HL-60 (cell line): ENCODE results near the gene CNTN1.

ENCODE experiments used
- DNase-seq, 2 experiments: peaks; one replicate each; pipeline ENCODE4 v3.0.0-alpha.2; 2010 to 2020; ENCODE audit warnings: low read depth in 1 of 2, low spot score in 1 of 2
- H3K27ac ChIP-seq: fragments of 250-450 bp; sonication (Bioruptor Pico); replicated peaks from 2 replicates; pipeline ENCODE4 v1.5.1; 2020; ENCODE audit warnings: mild to moderate bottlenecking, moderate library complexity
- H3K27me3 ChIP-seq: fragments of 250-450 bp; sonication (Bioruptor Pico); 2 replicates; pipeline ENCODE4 v1.5.1; 2021; ENCODE audit warnings: mild to moderate bottlenecking, moderate library complexity; ENCODE audit not compliant: insufficient read depth, poor library complexity, severe bottlenecking
- H3K4me3 ChIP-seq: replicated peaks from 2 replicates; pipeline ENCODE4 v1.5.1; 2011; ENCODE audit warnings: mild to moderate bottlenecking, control low read depth, low read length; ENCODE audit not compliant: insufficient read depth
- CTCF ChIP-seq: IDR thresholded peaks from one replicate; pipeline ENCODE4 v1.5.1; 2011; ENCODE audit warnings: low read length, control low read depth, inconsistent platforms; ENCODE audit not compliant: insufficient read depth
- GABPA ChIP-seq: IDR thresholded peaks from 2 replicates; pipeline ENCODE4 v1.6.1; 2012; ENCODE audit warnings: low read depth
- POLR2AphosphoS5 ChIP-seq: IDR thresholded peaks from 2 replicates; pipeline ENCODE4 v1.6.1; 2012; ENCODE audit warnings: low read depth
- REST ChIP-seq: IDR thresholded peaks from 2 replicates; pipeline ENCODE4 v1.6.1; 2012; ENCODE audit warnings: low read depth; ENCODE audit not compliant: insufficient replicate concordance
- SPI1 ChIP-seq: IDR thresholded peaks from 2 replicates; pipeline ENCODE4 v1.6.1; 2012; ENCODE audit warnings: low read depth, mild to moderate bottlenecking, borderline replicate concordance

Gene CNTN1

GRCh38 chr12:40655451-40655850, 36.8 kb upstream of the CNTN1 start:
- H3K27ac ChIP-seq: no peak overlapping the region
- TF ChIP-seq GABPA: no peak
- no peak for DNase-seq
- no peak overlapping the region for H3K4me3 ChIP-seq
- no peaks in the 10 kb centered on the region for H3K27me3 ChIP-seq

- H3K27ac ChIP-seq: no peak overlapping the region
- no peak for DNase-seq
- TF ChIP-seq REST: no peak
- TF ChIP-seq CTCF: no peak
- TF ChIP-seq POLR2AphosphoS5: no peak
- no peak for TF ChIP-seq SPI1
- no peak for TF ChIP-seq GABPA
- peaks cover 2% of the 10 kb centered on the region for H3K27me3 ChIP-seq
- no peak overlapping the region for H3K4me3 ChIP-seq
These were observed 29.9 kb upstream of the CNTN1 start for GRCh38 chr12:40662366-40662765.

- Histone ChIP-seq H3K27ac (no peak overlapping the region), H3K4me3 (no peak overlapping the region), H3K27me3 (peaks cover 2% of the 10 kb centered on the region)
- TF ChIP-seq CTCF: no peak
- TF ChIP-seq GABPA: no peak
- no peak for TF ChIP-seq REST
- TF ChIP-seq POLR2AphosphoS5: no peak
- no peak for DNase-seq
These were observed 28.5 kb upstream of the CNTN1 start for GRCh38 chr12:40663781-40664180.

GRCh38 chr12:40668099-40668529, 24.1 kb upstream of the CNTN1 start:
- Histone ChIP-seq H3K27me3 (peaks cover 2% of the 10 kb centered on the region), H3K27ac (no peak overlapping the region), H3K4me3 (no peak overlapping the region)
- no peak for DNase-seq
- no peak for TF ChIP-seq GABPA
- no peak for TF ChIP-seq POLR2AphosphoS5
- TF ChIP-seq REST: no peak
- no peak for TF ChIP-seq SPI1
- no peak for TF ChIP-seq CTCF
